Mucosa of stomach (tissue), 1 donor: ENCODE results near the gene STX8.
"Not testable (repeated sequence)": the region's sequence is repeated elsewhere in the genome, so short reads cannot be mapped to it uniquely, and the experiment has no call there.

Experiments used
- H3K27me3 ChIP-seq: one replicate; pipeline ENCODE4 v1.7.0; 2013; ENCODE audit warnings: mild to moderate bottlenecking, low read length; ENCODE audit not compliant: control insufficient read depth, insufficient read depth
- H3K36me3 ChIP-seq: one replicate; pipeline ENCODE4 v1.7.0; 2013; ENCODE audit warnings: low read length; ENCODE audit not compliant: control insufficient read depth, insufficient read depth
- H3K4me1 ChIP-seq: one replicate; pipeline ENCODE4 v1.7.0; 2013; ENCODE audit warnings: mild to moderate bottlenecking, low read length; ENCODE audit not compliant: control insufficient read depth, insufficient read depth
- H3K4me3 ChIP-seq: one replicate; pipeline ENCODE4 v1.7.0; 2013; ENCODE audit warnings: low read length
- H3K9ac ChIP-seq: one replicate; pipeline ENCODE4 v1.7.0; 2013; ENCODE audit warnings: mild to moderate bottlenecking, low read length, moderate library complexity
- H3K9me3 ChIP-seq: one replicate; pipeline ENCODE4 v1.7.0; 2013; ENCODE audit warnings: mild to moderate bottlenecking, low read length, moderate library complexity; ENCODE audit not compliant: control insufficient read depth
- donor health status: Pancreatic carcinoma.

Gene STX8

DNA sequence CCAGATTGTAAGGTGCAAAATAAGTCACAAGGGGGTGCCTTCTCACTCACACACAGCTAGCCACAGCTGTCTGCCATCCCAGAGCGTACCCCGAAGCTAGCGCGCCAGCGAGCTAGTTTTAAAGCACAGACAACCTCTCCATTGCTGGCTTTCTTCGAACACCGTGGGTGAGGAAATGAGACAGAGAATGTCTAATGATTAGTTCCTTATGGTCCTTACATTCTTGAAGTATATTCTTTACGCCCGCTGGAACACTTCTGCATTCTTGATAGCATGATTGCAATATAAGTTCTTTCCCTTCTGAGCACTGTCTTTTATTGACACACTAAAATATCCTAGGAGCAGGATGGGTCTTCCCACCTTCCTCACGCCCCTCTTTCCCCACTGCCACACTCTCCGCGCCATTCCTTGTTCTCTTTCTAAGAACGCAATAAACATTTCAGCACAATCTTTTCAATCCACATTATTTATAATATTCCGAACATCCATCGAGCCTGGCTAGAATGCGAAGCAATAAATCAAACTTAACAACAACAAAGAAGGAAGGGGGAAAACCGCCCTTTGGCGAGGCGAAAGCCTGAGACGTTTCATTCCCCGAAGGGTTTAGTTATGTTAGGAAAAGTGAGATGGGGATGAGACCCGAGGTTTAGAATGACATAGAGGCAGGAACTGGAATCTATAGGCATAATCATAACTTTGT lies 303.0 kb downstream of the STX8 start:
- Histone ChIP-seq H3K27me3 (no peaks in the 10 kb centered on the region), H3K36me3 (no peaks in the 10 kb centered on the region), H3K4me1 (no peaks in the 10 kb centered on the region), H3K9me3 (no peaks in the 10 kb centered on the region), H3K4me3 (no peak overlapping the region), H3K9ac (no peak overlapping the region)

DNA sequence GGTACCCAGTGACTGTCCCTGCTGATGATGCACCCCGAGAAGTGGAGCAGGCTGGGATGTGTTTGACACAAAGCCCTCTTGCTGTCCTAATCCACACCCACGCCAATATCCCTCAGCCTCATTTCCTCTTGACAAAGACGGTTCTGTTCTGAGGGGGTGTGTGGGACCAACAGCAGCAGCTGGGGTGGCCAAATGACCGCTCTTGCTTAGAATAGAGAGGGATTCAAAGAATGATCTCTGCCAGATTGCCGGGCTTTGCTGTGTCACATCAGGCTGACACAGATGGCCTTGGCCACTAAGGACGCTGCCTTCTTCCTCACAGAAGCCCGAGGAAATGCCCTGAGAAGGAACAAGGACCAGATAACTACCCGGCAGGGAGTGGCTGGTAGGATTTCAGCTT lies 303.6 kb downstream of the STX8 start:
- H3K36me3 ChIP-seq: no peaks in the 10 kb centered on the region
- no peaks in the 10 kb centered on the region for H3K9me3 ChIP-seq
- no peaks in the 10 kb centered on the region for H3K4me1 ChIP-seq
- H3K9ac ChIP-seq: no peak overlapping the region
- no peaks in the 10 kb centered on the region for H3K27me3 ChIP-seq
- no peak overlapping the region for H3K4me3 ChIP-seq

DNA sequence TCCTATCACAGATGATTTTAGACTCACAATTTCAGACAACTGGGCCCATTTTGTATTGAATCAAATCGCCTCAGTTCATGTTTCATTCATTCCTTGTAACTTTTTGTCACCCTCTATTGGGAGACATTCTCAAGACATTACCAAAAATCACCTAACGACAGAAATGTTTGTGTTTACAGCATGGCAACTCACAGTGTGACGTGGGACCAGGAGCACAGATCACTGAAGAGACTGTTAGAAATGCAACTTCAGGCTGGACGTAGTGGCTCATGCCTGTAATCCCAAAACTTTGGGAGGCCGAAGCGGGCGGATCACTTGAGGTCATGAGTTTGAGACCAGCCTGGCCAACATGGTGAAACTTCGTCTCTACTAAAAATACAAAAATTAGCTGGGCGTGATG lies 304.7 kb downstream of the STX8 start:
- Histone ChIP-seq H3K36me3 (no peaks in the 10 kb centered on the region), H3K9ac (no peak overlapping the region), H3K4me3 (no peak overlapping the region), H3K4me1 (no peaks in the 10 kb centered on the region), H3K9me3 (no peaks in the 10 kb centered on the region), H3K27me3 (no peaks in the 10 kb centered on the region)

DNA sequence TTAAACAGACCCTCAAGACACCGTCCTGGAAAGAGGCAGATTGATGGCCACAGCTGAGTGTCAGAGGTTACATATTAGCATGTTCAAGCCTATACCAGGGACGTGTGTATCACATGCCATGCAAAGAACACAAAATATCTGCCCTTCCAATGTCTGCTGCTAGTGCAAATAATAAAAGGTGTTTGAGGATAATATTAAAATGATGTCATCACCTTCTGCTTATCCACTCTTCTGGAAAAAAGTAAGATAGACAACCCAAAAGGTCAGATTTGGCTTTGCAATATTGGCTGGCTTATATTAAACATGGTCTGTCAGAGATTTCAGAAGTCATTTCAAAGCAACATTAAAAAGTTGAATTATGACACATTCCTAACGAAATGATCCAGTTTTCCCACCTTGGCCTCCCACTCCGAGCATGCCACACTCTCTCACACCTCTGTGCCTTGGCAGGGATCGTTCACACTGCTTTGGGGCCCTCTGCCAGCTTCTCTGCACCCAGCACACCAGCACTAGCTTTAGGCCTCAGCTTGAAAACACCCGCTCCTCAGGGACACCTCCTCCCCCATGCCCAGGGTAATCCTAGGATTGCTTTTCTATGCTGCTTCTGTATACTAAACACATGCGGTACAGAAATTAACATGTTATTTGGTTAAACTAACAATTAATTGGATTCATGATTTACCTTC lies 306.1 kb downstream of the STX8 start:
- H3K4me1 ChIP-seq: no peaks in the 10 kb centered on the region

DNA sequence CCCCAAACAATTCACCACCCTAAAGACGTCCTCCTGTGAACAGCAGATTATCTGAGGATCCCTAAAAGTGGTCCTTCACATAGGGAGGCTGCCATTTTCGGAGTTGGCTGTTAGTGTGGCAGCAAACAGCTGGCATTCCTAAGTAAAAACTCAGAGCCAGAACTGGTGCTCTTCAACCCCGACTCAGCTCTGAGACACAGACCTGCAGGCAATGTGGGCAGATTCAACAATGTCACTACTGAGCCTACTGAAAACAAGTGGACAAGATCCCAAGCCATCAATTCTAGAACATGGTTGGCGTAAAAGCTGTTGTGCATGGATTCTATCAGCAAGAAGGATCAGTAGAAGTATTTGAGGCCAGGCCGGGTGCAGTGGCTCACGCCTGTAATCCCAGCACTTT lies 307.1 kb downstream of the STX8 start:
- no peaks in the 10 kb centered on the region for H3K4me1 ChIP-seq
- no peaks in the 10 kb centered on the region for H3K9me3 ChIP-seq
- H3K9ac ChIP-seq: no peak overlapping the region
- H3K4me3 ChIP-seq: no peak overlapping the region
- no peaks in the 10 kb centered on the region for H3K36me3 ChIP-seq
- H3K27me3 ChIP-seq: no peaks in the 10 kb centered on the region

More for the DNA sequence above, 306.1 kb downstream of the STX8 start:
- Histone ChIP-seq H3K9ac (no peak overlapping the region), H3K4me3 (no peak overlapping the region), H3K9me3 (no peaks in the 10 kb centered on the region), H3K36me3 (no peaks in the 10 kb centered on the region), H3K27me3 (no peaks in the 10 kb centered on the region)

DNA sequence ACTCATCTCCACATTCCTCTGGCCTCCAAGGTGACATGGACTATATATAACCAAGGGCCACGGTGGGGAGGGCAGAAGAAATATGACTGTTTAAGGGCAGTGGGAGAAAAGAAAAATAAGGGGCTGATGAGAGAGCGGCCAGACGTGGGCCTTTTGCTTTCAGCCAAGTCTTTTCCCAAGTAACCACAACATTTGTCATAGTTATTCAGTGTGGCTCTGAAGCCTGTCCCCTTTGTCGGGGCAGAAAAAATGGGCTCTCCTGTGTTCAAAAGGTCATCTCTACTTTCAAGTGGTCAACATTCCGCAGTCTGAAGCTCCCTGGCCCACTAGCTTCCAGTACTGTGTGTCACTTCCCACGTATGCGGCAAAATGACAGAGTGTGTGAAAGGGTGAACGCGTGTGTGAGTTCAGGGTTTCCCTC lies 308.9 kb downstream of the STX8 start:
- no peaks in the 10 kb centered on the region for H3K36me3 ChIP-seq
- H3K9me3 ChIP-seq: no peaks in the 10 kb centered on the region
- H3K4me1 ChIP-seq: no peaks in the 10 kb centered on the region
- H3K27me3 ChIP-seq: no peaks in the 10 kb centered on the region
- no peak overlapping the region for H3K9ac ChIP-seq
- no peak overlapping the region for H3K4me3 ChIP-seq

DNA sequence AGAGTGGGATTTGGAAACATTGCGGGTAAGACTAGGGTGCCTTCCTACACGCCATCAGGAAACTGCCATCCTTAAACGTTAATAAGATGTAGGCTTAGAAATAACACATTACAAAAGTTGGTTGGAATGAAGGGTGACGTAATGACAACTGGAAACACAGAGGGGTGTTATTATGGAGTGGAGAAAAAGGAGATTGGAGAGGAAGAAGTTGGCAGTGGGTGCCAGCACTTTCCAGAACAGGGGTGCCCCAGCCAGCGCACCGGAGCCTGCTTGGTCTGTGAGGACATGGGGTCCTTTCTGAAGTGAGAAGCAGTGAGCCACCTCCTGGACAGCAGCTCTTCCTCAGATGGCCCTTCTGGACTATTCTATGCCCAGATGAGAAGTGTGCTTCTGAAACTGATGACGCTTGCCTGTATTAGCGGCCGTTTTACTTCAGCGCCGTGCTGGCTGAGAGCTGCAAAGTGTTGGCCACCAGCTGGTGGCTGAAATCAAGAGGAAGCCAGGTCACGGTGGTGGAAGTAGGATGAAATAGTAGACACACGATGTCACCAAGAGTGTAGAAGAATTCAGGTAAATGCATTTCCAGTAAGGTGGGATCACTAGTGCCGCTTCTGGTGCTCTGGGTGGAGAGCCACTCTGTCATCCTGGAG lies 309.5 kb downstream of the STX8 start:
- H3K9me3 ChIP-seq: no peaks in the 10 kb centered on the region
- H3K4me3 ChIP-seq: no peak overlapping the region
- H3K27me3 ChIP-seq: no peaks in the 10 kb centered on the region
- H3K9ac ChIP-seq: no peak overlapping the region
- H3K4me1 ChIP-seq: no peaks in the 10 kb centered on the region
- H3K36me3 ChIP-seq: no peaks in the 10 kb centered on the region

DNA sequence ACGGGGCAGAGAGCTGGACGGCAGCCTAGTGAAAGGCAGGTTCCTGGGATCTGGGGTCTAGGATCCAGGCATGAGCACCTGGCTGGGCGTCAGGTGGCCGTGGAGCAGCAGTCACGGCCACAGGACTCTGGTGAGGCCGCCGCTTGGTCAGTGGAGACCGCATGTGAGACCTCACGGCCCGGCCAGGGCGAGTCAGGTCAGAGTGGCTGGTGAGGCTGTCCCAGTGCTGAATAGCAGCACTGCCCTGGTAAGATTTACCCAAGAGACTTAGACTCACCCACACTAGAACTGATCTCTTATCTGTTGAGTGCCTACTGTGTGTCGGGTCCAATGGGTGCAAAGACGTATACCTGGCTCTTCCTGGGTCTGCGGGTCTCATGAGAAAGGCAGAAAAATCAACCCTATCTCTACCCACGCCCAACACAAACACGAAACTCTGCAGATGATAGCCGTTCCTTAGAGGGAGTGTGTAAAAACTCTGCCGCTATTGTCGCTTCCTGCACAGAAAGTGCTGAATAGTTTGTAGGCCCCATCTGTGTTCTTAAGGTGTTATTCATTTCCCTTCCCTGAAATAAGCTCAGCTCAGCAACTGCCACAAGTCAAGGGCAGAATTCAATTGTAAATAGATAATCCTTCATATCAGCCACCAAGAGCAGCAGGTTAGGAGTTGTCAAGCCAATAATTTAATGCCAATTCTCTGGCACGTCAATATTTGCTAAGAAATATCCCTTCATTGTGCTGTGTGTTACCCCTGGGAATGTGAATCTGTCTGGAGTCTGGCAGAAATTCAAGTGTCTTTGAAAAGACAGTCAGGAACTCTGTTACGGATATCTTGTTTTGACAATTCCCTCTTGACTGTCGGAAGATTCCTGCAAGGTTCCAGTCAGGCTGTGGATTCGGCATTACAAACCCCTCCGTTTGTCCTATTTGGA lies 314.3 kb downstream of the STX8 start:
- Histone ChIP-seq H3K4me3 (no peak overlapping the region), H3K9ac (no peak overlapping the region), H3K36me3 (no peaks in the 10 kb centered on the region), H3K9me3 (no peaks in the 10 kb centered on the region), H3K4me1 (peaks cover 17% of the 10 kb centered on the region), H3K27me3 (no peaks in the 10 kb centered on the region)

DNA sequence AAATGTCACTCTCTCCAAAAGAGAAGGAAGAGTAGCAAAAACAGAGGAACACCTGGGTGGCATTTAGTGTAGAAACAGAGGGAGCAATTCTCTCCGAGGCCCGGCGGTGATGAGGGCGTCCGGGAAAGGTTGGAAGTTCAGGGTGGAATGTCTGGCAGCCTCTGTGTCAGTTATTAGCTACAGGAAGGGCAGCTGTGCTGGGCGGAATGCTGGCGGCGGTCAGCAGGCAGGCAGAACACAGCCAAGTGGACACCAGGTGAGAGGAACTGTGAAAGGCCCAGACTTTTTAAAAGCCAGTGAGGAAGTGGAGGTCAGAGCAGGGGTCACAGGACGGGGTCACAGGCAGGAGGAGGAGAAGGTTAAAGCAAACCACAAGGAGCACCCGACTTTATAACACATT lies 316.2 kb downstream of the STX8 start:
- Histone ChIP-seq H3K9ac (no peak overlapping the region), H3K27me3 (no peaks in the 10 kb centered on the region), H3K9me3 (no peaks in the 10 kb centered on the region), H3K4me3 (no peak overlapping the region), H3K4me1 (peaks cover 17% of the 10 kb centered on the region), H3K36me3 (no peaks in the 10 kb centered on the region)

DNA sequence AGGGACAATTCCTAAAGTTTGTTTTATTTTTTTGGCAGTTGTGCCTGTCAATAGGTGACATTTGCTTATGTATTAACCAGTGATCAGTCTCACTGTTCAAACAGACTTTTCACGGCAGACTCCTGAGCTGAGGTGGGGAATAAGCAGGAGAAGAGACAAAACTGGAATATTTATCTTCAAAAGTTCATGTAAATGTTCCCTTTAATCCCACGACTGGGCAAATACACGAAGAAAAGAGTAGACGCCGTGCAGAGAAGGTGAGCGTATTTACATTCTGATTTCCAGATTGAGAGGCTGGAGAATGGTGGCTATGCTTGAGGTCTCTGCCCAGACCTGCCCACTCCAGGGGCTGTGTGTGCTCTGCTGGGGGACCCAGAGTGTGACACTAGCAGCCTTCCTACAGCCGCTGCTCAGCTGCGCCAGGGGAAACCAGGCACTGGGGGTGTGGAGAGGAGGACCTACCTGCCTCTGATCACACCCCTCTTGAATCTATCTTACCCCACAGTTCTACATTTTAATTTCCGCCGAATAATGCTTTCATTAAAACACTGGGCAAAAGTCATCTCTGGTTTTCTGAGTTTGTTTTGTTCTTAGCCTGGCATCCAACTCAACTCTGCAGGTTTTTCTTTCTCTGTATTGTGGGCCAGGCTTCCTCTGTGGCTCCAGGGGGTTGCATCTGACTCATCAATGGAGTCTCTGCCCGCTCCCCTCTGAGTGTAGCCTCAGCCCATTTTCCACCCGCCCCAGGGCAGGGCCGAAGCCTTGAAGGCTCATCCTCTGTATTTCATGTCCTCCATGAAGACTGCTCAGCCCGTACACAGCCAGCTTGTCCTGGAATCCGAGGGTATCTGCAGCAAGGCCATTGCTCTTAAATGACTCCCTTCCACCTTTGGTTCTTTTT lies 317.3 kb downstream of the STX8 start:
- no peaks in the 10 kb centered on the region for H3K27me3 ChIP-seq
- H3K9ac ChIP-seq: no peak overlapping the region
- H3K4me1 ChIP-seq: peaks cover 17% of the 10 kb centered on the region
- H3K9me3 ChIP-seq: no peaks in the 10 kb centered on the region
- H3K36me3 ChIP-seq: no peaks in the 10 kb centered on the region
- H3K4me3 ChIP-seq: no peak overlapping the region

DNA sequence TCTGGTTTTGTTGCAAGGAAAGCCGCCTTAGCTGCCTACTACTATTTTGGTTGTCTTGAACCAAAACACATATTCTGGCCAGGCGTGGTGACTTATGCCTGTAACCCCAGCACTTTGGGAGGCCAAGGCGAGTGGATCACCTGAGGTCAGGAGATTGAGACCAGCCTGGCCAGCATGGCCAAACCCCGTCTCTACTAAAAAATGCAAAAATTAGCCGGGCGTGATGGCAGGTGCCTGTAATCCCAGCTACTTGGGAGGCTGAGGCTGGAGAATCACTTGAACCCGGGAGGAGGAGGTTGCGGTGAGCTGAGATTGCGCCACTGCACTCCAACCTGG lies 318.0 kb downstream of the STX8 start:
- H3K9me3 ChIP-seq, H3K36me3 ChIP-seq, H3K27me3 ChIP-seq, H3K9ac ChIP-seq, H3K4me3 ChIP-seq: not testable (repeated sequence)
- peaks cover 17% of the 10 kb centered on the region for H3K4me1 ChIP-seq
